Colon (tissue), 2 donors: ENCODE data around the gene PTPRG.

Experiments
- FAIRE-seq: peaks from 2 replicates; lab custom pipeline; 2012; peaks lifted over from hg19 to GRCh38; lab: Jason Lieb, UNC
- donor health status: control.
- donor health status: control.

PTPRG gene

DNA sequence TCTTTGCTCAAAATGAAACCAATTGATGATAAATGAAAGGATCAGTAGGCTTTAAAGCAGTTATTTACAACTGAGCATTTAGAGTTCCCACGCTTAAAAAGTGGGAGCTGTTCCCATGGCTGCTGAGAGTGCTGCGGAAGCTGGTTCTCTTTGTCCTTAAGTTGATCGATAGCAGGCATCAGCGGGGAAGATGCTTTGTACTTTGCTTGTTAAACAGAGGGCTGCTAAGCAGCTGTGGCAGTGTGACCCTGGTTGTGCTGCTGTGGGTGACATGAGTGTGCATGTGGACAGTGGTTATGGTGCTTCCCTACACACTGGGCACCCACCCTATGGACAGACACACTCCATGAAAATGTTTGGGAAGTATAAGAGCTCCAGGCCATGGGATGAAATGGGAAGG, 96.3 kb downstream of the PTPRG start:
- no peak for FAIRE-seq

DNA sequence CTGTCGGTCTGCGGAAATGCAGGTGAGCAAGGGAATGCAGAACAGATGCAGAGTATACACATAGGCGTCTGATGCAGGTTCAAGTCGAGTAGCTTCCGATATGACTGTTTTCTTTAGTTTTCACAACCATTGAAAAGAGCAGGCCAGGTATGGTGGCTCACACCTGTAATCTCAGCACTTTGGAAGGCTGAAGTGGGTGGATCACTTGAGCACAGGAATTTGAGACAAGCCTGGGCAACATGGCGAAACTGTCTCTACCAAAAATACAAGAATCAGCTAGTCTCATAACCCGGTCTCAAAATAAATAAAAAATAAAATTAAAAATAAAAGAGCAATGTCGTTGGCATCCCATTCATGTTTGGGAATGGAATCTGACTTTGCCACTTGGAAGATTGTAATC, 101.5 kb downstream of the PTPRG start:
- no peak for FAIRE-seq

DNA sequence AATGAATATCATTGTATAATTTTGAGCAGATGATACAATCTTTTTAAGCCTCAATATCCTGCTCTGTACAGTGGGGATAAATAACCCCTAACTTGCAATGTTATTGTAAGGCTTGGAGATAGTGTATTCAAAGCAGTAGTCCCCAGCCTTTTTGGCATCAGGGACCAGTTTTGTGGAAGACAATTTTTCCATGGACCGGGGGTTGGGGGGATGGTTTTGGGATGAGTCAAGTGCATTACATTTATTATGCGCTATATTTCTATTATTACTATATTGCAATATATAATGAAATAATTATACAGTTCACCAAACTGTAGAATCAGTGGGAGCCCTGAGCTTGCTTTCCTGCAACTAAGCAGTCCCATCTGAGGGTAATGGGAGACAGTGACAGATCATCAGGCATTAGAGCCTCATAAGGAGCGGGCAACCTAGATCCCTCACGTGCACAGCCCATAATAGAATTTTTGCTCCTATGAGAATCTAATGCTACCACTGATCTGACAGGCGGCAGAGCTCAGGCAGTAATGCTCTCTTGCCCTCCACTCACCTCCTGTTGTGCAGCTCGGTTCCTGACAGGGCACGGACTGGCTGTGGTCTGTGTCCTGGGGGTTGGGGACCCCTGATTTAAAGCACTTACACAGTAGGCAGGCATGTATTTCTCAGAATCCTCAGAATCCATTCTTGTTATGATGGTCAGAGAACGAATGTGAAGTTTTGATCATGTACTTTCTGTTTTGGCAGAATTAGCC, 102.2 kb downstream of the PTPRG start:
- FAIRE-seq, result no peak

- FAIRE-seq, result no peak
Observed at GRCh38 chr3:61664105-61664482, 102.7 kb downstream of the PTPRG start.

DNA sequence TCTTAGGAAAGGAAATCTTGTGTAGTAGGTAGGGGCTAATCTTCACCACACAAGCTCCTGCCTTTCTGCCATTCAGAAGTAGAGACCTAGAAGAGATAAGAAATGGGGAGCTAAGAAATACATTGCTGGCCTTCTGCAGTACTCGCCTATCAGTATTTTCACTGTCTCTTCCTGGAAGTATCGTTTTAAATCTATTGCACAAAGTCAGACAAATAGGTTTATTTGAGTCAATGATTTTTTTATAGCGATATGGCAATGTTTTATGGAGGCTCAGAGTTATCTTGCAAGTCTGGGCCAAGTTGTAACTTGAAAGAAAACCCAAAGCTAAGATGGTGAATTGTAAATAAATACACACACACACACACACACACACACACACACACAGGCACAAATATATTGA, 103.8 kb downstream of the PTPRG start:
- no peak for FAIRE-seq

DNA sequence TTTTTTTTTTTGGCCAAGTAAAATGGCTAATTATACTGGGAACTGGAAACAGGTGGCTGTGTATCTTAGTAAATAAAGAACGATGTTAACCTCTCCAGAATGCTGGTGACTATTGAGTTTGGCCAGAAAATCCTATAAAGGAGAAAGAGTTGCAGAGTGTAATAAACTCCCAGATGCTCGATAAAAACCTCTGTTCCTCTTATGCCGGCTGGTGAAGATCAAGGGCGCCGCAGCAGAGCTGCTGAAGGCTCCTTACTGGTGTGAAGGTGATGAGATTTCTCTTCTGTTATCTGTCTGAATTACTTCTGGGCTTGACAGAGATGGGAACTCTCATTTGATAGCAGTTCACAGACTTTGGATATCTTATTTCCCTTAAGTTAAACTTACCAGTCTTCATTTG, 104.6 kb downstream of the PTPRG start:
- FAIRE-seq, result no peak

GRCh38 chr3:61666615-61667330, 105.4 kb downstream of the PTPRG start:
- no peak for FAIRE-seq

GRCh38 chr3:61667383-61667782, 106.0 kb downstream of the PTPRG start:
- FAIRE-seq, result no peak

- no peak for FAIRE-seq
Observed at GRCh38 chr3:61667814-61668213, 106.4 kb downstream of the PTPRG start.

DNA sequence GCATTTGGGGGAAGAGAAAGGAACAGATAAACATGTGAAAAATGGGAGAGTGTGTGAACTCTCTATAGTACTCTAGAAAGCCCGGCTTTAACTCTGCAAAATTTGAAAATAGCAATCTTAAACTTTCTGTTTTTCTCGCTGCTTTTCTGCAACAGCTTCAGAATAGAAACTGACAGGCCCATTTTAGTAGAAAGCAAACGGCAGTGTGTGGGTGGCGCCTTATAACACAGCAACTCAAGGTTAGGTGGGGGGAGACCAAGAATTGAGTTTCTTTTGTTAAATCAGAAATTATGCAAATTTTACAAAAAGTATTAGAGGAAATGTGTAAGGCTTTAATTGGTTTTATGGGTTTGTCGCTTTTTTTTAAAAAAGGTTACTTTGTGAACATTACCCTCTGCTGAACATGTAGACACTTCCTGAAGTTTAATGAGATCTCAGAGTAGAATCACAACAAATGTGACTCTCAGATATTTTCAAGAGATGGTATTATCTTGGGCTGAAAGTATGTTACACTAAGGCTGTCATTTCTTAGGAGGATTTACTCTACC, 107.0 kb downstream of the PTPRG start:
- FAIRE-seq, result no peak

GRCh38 chr3:61669203-61669602, 107.8 kb downstream of the PTPRG start:
- FAIRE-seq, result no peak

GRCh38 chr3:61669668-61670299, 108.4 kb downstream of the PTPRG start:
- FAIRE-seq, result no peak

DNA sequence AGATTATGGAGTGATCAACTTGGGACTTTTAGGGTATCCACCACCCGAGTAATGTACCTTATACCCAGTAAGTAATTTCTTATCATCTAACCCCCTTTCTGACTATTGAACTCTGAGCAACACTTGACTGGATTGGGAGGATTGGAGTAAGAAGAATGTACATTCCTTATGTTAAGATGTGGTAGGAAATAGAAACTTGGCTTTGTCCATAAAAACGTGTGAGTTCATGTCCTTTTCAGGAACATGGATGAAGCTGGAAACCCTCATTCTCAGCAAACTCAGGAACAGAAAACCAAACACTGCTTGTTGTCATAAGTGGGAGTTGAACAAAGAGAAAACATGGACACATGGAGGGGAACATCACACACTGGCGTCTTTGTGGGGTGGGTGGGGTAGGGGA, 112.3 kb downstream of the PTPRG start:
- no peak for FAIRE-seq

GRCh38 chr3:61674596-61674995, 113.2 kb downstream of the PTPRG start:
- FAIRE-seq, result no peak

DNA sequence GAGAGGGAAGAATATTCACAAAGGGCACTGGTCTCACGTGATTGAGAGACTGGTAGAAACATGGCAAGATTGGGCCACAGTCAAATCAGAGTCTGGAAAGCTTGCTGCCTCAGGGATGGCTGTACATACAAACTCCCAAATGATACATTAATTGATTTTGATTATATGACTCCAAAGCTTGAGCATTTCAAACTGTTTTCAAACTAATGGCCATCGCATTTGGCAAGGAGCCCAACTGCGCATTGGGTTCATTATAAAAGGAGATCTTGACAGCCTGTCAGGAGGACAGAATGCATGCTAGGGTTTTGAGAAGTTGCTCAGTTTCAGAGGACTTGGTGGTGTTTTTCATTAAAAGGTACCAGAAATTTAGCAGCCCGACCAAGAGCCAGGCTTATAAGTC, 117.7 kb downstream of the PTPRG start:
- FAIRE-seq, result no peak

DNA sequence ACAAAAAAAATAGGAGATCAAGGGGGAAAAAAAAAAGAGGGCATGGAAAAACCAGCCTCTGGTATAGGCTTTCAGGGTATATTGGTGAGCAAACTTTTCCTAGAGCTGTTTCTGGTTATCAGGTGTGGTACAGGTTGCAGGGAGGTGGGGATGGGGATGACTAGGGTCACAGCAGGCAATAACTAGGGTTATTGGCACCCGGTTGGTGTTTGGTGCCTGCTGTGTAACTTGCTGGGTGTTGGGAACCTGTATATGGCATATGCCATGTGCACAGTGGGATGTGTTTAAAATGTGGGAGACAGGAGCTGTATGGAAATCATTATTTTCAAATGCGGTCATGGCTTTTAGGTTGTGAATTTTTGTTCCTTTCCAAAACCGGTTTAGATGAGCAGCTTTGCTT, 119.2 kb downstream of the PTPRG start:
- no peak for FAIRE-seq

DNA sequence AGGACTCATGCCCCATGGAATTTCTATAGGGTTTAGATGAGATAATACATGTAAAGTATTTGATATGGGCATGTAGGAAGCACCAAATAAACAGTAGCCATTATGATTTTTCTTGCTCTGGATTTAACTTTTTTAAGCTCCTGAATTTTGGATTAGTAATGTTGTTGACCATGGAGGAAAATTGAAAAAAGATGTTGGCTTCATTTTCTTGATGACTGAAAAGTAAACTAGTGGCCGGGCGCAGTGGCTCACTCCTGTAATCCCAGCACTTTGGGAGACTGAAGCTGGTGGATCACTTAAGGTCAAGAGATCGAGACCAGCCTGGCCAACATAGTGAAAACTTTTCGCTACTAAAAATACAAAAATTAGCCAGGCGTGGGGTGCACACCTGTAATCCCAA, 120.3 kb downstream of the PTPRG start:
- FAIRE-seq, result no peak

DNA sequence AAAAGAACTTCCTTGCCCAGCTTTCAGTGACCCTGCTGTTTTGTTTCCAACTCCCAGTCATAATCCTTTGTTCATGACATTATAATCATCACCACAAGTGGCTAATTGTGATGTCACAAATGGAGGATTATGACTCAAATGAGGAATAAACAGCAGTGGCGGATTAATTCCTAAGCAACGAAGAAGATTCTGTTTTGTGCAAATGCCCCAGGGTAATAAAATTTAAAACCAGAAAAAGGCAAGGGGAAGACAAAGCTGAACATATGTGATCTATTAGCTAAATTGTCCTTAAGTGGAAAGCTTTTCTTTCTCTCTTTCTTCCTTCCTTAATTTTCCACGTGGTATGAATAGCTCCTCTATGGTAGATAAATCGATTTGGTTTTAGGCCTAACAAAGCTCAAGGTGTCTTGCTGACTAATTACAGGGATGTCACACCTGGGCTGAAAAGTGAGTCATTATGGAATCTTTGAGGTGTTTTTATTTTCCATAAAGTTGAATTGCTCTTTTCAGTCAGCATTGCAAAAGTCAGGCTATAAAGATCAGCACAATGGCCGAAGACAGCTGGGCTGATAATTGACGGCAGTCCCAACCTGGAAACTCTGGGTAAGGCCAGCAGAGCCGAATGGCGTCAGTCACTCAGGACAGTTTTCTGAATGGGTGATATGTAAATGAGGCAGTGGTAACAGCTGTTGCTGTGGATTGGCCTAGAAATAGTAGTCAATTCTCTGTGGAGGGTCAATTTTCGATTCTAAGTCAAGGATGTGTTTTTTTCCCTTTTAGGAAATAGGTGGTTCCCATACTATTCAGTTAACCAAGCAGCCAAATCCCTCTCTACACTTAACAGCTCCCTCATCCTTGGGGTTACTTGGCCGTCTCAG, 121.5 kb downstream of the PTPRG start:
- FAIRE-seq, result no peak

DNA sequence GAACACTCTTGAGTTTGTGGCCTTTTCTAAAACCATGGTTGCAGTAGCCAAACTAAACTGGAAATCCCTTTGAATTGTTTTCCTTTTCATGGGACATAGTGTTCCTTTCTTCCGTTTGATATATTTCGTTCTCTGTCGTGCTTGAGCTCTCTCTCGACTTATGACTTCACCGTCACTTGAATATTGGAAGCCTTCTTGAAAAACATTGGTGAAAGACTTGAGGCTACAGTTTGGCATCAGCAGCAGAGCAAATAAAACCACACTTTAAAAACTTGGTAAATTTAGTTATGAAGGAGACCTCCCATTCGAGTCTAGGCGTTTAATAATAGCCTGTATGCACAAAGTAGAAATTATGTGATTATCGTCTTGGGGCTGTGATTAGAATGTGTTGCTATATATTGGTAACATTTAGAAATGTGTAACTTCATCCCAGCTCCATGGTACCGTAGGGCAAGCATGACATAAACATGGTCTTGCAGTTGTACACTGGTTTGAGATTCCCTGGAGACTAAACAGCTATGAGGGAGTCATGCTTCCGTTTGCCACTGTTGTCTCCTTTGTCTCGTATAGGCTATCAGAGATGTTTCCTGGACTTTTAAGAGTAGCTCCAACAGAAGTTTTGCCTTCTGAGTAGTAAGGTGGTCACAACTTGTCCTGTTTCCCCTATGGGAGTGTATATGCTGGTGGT, 122.3 kb downstream of the PTPRG start:
- FAIRE-seq, result no peak

- no peak for FAIRE-seq
Observed at GRCh38 chr3:61684386-61684785, 123.0 kb downstream of the PTPRG start.

DNA sequence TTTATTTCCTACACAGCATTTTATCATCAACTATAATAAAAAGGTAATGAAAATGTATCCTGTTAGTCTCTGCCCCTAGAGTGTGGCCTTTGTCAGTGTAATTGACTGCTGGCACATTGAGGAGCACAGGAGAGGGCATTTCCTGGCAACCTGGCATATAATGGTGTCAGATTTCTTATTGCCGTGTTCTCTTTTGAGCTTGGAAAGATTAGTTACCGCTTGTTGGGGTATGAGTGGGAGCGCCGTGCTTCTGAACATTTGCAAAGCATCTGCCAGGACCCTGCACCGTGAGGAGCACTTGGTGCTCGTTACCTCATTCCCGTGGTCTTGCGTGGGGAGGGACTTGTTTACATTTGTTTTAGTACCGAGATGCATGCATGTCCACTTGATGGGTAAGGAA, 124.4 kb downstream of the PTPRG start:
- no peak for FAIRE-seq

GRCh38 chr3:61686228-61686648, 124.9 kb downstream of the PTPRG start:
- no peak for FAIRE-seq
